Hepatocyte (in vitro differentiated cells): ENCODE results near the gene TNS3. TPM values are rescaled to one million over a fixed set of nuclear protein-coding genes. Genes with fewer than 3 reads are reported as not detected.

Experiments
- DNase-seq: peaks from one replicate; pipeline ENCODE4 v3.0.0-alpha.2; 2016; ENCODE audit warnings: low spot score
- H2AFZ ChIP-seq: fragments of 200-600 bp; sonication (generic); 2 replicates; pipeline ENCODE4 v1.6.0; 2016; ENCODE audit warnings: antibody characterized with exemption, mild to moderate bottlenecking
- H3K27ac ChIP-seq: fragments of 200-600 bp; sonication (generic); 2 replicates; pipeline ENCODE4 v1.5.1; 2016; ENCODE audit warnings: mild to moderate bottlenecking
- H3K27me3 ChIP-seq: fragments of 200-600 bp; sonication (generic); 2 replicates; pipeline ENCODE4 v1.6.1; 2016
- H3K36me3 ChIP-seq: fragments of 200-600 bp; sonication (generic); replicated peaks from 2 replicates; pipeline ENCODE4 v1.5.1; 2016; ENCODE audit warnings: low read depth; ENCODE audit not compliant: insufficient read depth
- H3K4me1 ChIP-seq: fragments of 200-600 bp; sonication (generic); 2 replicates; pipeline ENCODE4 v1.5.1; 2016; ENCODE audit warnings: mild to moderate bottlenecking, moderate library complexity; ENCODE audit not compliant: insufficient read depth
- H3K4me2 ChIP-seq: fragments of 200-600 bp; sonication (generic); 2 replicates; pipeline ENCODE4 v1.6.0; 2016
- H3K4me3 ChIP-seq: fragments of 200-600 bp; sonication (generic); 2 replicates; pipeline ENCODE4 v1.5.1; 2016; ENCODE audit warnings: mild to moderate bottlenecking
- H3K79me2 ChIP-seq: fragments of 200-600 bp; sonication (generic); 2 replicates; pipeline ENCODE4 v1.6.0; 2017; ENCODE audit warnings: mild to moderate bottlenecking
- H3K9me2 ChIP-seq: fragments of 200-600 bp; sonication (generic); replicated peaks from 2 replicates; pipeline ENCODE4 v1.6.0; 2017; ENCODE audit warnings: mild to moderate bottlenecking; ENCODE audit not compliant: insufficient read depth
- H3K9me3 ChIP-seq: fragments of 200-600 bp; sonication (generic); 2 replicates; pipeline ENCODE4 v1.5.1; 2016; ENCODE audit warnings: low read depth, mild to moderate bottlenecking
- H4K20me1 ChIP-seq: fragments of 200-600 bp; sonication (generic); 2 replicates; pipeline ENCODE4 v1.6.0; 2016; ENCODE audit warnings: mild to moderate bottlenecking; ENCODE audit not compliant: insufficient read depth, poor library complexity, severe bottlenecking
- EZH2 ChIP-seq: fragments of 200-600 bp; sonication (generic); IDR thresholded peaks from 2 replicates; pipeline ENCODE4 v1.6.1; 2016; ENCODE audit warnings: antibody characterized with exemption, mild to moderate bottlenecking, borderline replicate concordance
- EZH2phosphoT487 ChIP-seq: fragments of 200-600 bp; sonication (generic); IDR thresholded peaks from one replicate; pipeline ENCODE4 v1.6.1; 2018; ENCODE audit warnings: antibody characterized with exemption, mild to moderate bottlenecking, low read depth, moderate library complexity; ENCODE audit not compliant: unreplicated experiment, severe bottlenecking
- WGBS: methylation state at CpG from one replicate; pipeline ENCODE4 v1.1.6; 2016; ENCODE audit warnings: low lambda C conversion rate; ENCODE audit errors: missing lambda C conversion rate; 5-methylcytosine and 5-hydroxymethylcytosine counted together
- polyA plus RNA-seq: library from polyadenylated mRNA; unstranded; fragments of >200 nt; fragmentation: Nextera tagmentation; extraction: Ambion mirVana; gene quantifications from 2 replicates; pipeline ENCODE4 v1.2.1, GENCODE V29; 2016
- total RNA-seq: library from RNA; depleted of rRNA; stranded (reverse); fragments of >200 nt; gene quantifications from 2 replicates; pipeline ENCODE4 v1.2.3, GENCODE V29; 2014
- TF ChIP-seq, protein P1 (sequence below): fragments of 200-600 bp; sonication (generic); IDR thresholded peaks from 2 replicates; pipeline ENCODE4 v1.5.1; 2016; ENCODE audit warnings: antibody characterized with exemption, mild to moderate bottlenecking; ENCODE audit not compliant: poor library complexity

TNS3 gene
- total and polyA plus RNA-seq, 2 experiments from 2014 or later = 30.0 to 73.3 TPM

- Histone ChIP-seq H3K4me3 (no peak overlapping the region), H2AFZ (no peak overlapping the region), H3K79me2 (peaks cover 95% of the 10 kb centered on the region), H3K9me2 (no peaks in the 10 kb centered on the region), H3K9me3 (no peaks in the 10 kb centered on the region), H4K20me1 (peaks cover 6% of the 10 kb centered on the region), H3K4me1 (peaks cover 32% of the 10 kb centered on the region), H3K4me2 (no peak overlapping the region), H3K36me3 (no peaks in the 10 kb centered on the region), H3K27me3 (no peaks in the 10 kb centered on the region), H3K27ac (peak overlapping the region; percentile 32)
- 94% methylated on average over 15 of the region's 17 CpGs for WGBS
- DNase-seq = no peak
- TF ChIP-seq, protein P1, sequence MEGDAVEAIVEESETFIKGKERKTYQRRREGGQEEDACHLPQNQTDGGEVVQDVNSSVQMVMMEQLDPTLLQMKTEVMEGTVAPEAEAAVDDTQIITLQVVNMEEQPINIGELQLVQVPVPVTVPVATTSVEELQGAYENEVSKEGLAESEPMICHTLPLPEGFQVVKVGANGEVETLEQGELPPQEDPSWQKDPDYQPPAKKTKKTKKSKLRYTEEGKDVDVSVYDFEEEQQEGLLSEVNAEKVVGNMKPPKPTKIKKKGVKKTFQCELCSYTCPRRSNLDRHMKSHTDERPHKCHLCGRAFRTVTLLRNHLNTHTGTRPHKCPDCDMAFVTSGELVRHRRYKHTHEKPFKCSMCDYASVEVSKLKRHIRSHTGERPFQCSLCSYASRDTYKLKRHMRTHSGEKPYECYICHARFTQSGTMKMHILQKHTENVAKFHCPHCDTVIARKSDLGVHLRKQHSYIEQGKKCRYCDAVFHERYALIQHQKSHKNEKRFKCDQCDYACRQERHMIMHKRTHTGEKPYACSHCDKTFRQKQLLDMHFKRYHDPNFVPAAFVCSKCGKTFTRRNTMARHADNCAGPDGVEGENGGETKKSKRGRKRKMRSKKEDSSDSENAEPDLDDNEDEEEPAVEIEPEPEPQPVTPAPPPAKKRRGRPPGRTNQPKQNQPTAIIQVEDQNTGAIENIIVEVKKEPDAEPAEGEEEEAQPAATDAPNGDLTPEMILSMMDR = no peak
- TF ChIP-seq EZH2phosphoT487 (no peak), EZH2 (no peak)
These were observed 50.1 kb downstream of the TNS3 start for GRCh38 chr7:47531584-47532492.

DNA sequence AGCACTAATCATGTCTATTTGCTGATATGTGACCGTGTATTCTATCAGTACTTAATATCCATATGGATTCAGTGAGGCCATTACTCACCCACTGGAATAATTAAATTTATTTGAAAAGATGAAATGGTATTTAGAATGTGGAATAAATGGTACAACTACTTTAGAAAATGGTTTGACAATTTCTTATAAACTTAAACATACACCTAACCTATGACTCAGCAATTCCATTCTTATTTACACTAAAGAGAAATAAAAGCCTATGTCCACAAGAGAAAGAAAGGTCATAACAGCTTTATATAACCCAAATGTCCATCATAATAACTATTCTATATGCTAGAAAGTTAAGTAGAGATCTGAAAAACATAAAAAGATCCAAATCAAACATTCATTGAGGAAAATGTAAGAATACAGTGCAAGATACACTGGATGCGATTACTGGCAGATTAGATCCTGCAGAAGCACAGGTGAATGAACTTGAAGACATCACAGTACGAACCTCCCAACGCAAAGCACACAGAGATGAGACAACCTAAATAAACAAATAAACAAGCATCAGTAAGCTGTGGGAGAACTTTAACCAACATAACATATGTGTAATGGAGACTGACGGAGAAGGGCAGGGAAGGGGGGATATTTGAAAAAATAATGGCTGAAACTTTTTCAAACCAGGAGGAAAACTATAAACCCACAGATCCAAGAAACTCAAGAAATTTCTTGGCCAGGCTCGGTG is 51.9 kb downstream of the TNS3 start:
- Histone ChIP-seq H4K20me1 (peaks cover 6% of the 10 kb centered on the region), H3K4me1 (peaks cover 14% of the 10 kb centered on the region), H3K79me2 (peaks cover 93% of the 10 kb centered on the region), H3K9me3 (no peaks in the 10 kb centered on the region), H3K27me3 (no peaks in the 10 kb centered on the region), H3K4me3 (no peak overlapping the region), H3K27ac (no peak overlapping the region), H3K9me2 (no peaks in the 10 kb centered on the region), H2AFZ (no peak overlapping the region), H3K4me2 (no peak overlapping the region), H3K36me3 (no peaks in the 10 kb centered on the region)
- TF ChIP-seq, protein P1 = no peak
- TF ChIP-seq EZH2 (no peak), EZH2phosphoT487 (no peak)
- WGBS = 91% methylated on average over 6 of the region's 6 CpGs
- DNase-seq = no peak

- TF ChIP-seq, protein P1 = no peak
- TF ChIP-seq EZH2 = no peak
- TF ChIP-seq EZH2phosphoT487 = no peak
- Histone ChIP-seq H2AFZ (no peak overlapping the region), H3K27me3 (no peaks in the 10 kb centered on the region), H3K9me2 (no peaks in the 10 kb centered on the region), H4K20me1 (peaks cover 6% of the 10 kb centered on the region), H3K4me1 (peaks cover 8% of the 10 kb centered on the region), H3K79me2 (peaks cover 90% of the 10 kb centered on the region), H3K9me3 (no peaks in the 10 kb centered on the region), H3K27ac (peak overlapping the region; percentile 7), H3K4me3 (no peak overlapping the region), H3K36me3 (no peaks in the 10 kb centered on the region), H3K4me2 (no peak overlapping the region)
- 77% methylated on average over 1 of the region's 1 CpG for WGBS
- DNase-seq = no peak
These were observed 52.5 kb downstream of the TNS3 start for GRCh38 chr7:47529405-47529804.
